Parathyroid adenoma (tissue), 2 donors: Measurements from ENCODE around the gene IFITM5.

Experiments
- H2AFZ ChIP-seq: fragments of 300-600 bp; sonication (generic); one replicate; pipeline ENCODE4 v1.7.0; 2017; ENCODE audit warnings: antibody characterized with exemption, mild to moderate bottlenecking
- H3K27ac ChIP-seq: fragments of 300-600 bp; sonication (generic); one replicate; pipeline ENCODE4 v1.7.0; 2017
- H3K27me3 ChIP-seq: fragments of 300-600 bp; sonication (generic); one replicate; pipeline ENCODE4 v1.7.0; 2017; ENCODE audit warnings: low read length; ENCODE audit not compliant: control insufficient read depth, insufficient read depth
- H3K36me3 ChIP-seq: fragments of 300-600 bp; sonication (generic); one replicate; pipeline ENCODE4 v1.7.0; 2017; ENCODE audit warnings: low read length; ENCODE audit not compliant: control insufficient read depth, insufficient read depth
- H3K4me1 ChIP-seq: fragments of 300-600 bp; sonication (generic); one replicate; pipeline ENCODE4 v1.7.0; 2017; ENCODE audit warnings: control low read depth
- H3K4me2 ChIP-seq: fragments of 300-600 bp; sonication (generic); one replicate; pipeline ENCODE4 v1.7.0; 2017; ENCODE audit warnings: low read length
- H3K4me3 ChIP-seq: fragments of 300-600 bp; sonication (generic); one replicate; pipeline ENCODE4 v1.7.0; 2017; ENCODE audit warnings: low read depth, low read length
- H3K79me2 ChIP-seq: fragments of 300-600 bp; sonication (generic); one replicate; pipeline ENCODE4 v1.7.0; 2017; ENCODE audit warnings: control low read depth
- H3K9ac ChIP-seq: fragments of 300-600 bp; sonication (generic); one replicate; pipeline ENCODE4 v1.7.0; 2017; ENCODE audit warnings: mild to moderate bottlenecking
- H3K9me3 ChIP-seq: fragments of 300-600 bp; sonication (generic); one replicate; pipeline ENCODE4 v1.7.0; 2017; ENCODE audit warnings: low read length; ENCODE audit not compliant: control insufficient read depth
- CTCF ChIP-seq: fragments of 300-600 bp; sonication (generic); IDR thresholded peaks from one replicate; pipeline ENCODE4 v1.7.0; 2017; ENCODE audit warnings: antibody characterized with exemption, mild to moderate bottlenecking
- donor health status: primary hyperparathyroidism.

The IFITM5 gene

GRCh38 chr11:294780-295179 is 4.5 kb downstream of the IFITM5 start:
- H3K4me3 ChIP-seq = no peak overlapping the region
- no peaks in the 10 kb centered on the region for H3K4me1 ChIP-seq
- no peak overlapping the region for H3K4me2 ChIP-seq
- H3K79me2 ChIP-seq = no peaks in the 10 kb centered on the region
- no peaks in the 10 kb centered on the region for H3K27me3 ChIP-seq
- H3K27ac ChIP-seq = no peak overlapping the region
- no peaks in the 10 kb centered on the region for H3K9me3 ChIP-seq
- no peak for TF ChIP-seq CTCF
- H2AFZ ChIP-seq = no peak overlapping the region
- no peak overlapping the region for H3K9ac ChIP-seq
- no peaks in the 10 kb centered on the region for H3K36me3 ChIP-seq

- Histone ChIP-seq H3K4me1 (no peaks in the 10 kb centered on the region), H3K27ac (no peak overlapping the region), H3K4me3 (no peak overlapping the region), H3K79me2 (no peaks in the 10 kb centered on the region), H3K27me3 (no peaks in the 10 kb centered on the region), H3K4me2 (no peak overlapping the region), H3K9me3 (no peaks in the 10 kb centered on the region), H2AFZ (no peak overlapping the region), H3K9ac (no peak overlapping the region), H3K36me3 (no peaks in the 10 kb centered on the region)
- TF ChIP-seq CTCF = no peak
Measured at GRCh38 chr11:293852-294661, 5.3 kb downstream of the IFITM5 start.

GRCh38 chr11:293271-293851 is 6.0 kb downstream of the IFITM5 start:
- no peaks in the 10 kb centered on the region for H3K4me1 ChIP-seq
- no peak overlapping the region for H2AFZ ChIP-seq
- no peaks in the 10 kb centered on the region for H3K79me2 ChIP-seq
- no peak overlapping the region for H3K4me3 ChIP-seq
- TF ChIP-seq CTCF = no peak
- no peaks in the 10 kb centered on the region for H3K27me3 ChIP-seq
- H3K9me3 ChIP-seq = no peaks in the 10 kb centered on the region
- H3K9ac ChIP-seq = no peak overlapping the region
- H3K36me3 ChIP-seq = no peaks in the 10 kb centered on the region
- no peak overlapping the region for H3K27ac ChIP-seq
- no peak overlapping the region for H3K4me2 ChIP-seq

GRCh38 chr11:292211-293121 is 6.9 kb downstream of the IFITM5 start:
- Histone ChIP-seq H3K79me2 (no peaks in the 10 kb centered on the region), H3K27ac (no peak overlapping the region), H3K9me3 (no peaks in the 10 kb centered on the region), H2AFZ (no peak overlapping the region), H3K4me2 (no peak overlapping the region), H3K4me3 (no peak overlapping the region), H3K9ac (no peak overlapping the region), H3K4me1 (no peaks in the 10 kb centered on the region), H3K27me3 (no peaks in the 10 kb centered on the region), H3K36me3 (no peaks in the 10 kb centered on the region)
- TF ChIP-seq CTCF = no peak
